ENCODE results near the gene TENT4A.

GRCh38 chr5:6804766-6805501 is 91.7 kb downstream of the TENT4A start:
- no peak for TF ChIP-seq CTCF (IDR thresholded peaks at IDR 0.05)
- no peak for TF ChIP-seq E2F1 (CRISPR knock-in tag; IDR thresholded peaks at IDR 0.05)
- no peak for TF ChIP-seq ELF4 (CRISPR knock-in tag; IDR thresholded peaks at IDR 0.05; ENCODE audit: low read depth)
- TF ChIP-seq CREB1 (CRISPR knock-in tag; IDR thresholded peaks at IDR 0.05): no peak

All from WTC11 (cell line).